DMS79 treated with DMSO at 0.1 percent for 48 hours (cell line): ENCODE results near the gene ARL4C.

Source experiments
- DNase-seq: peaks from one replicate; lab custom pipeline; 2025; lab: John Stamatoyannopoulos, UW

ARL4C gene

DNA sequence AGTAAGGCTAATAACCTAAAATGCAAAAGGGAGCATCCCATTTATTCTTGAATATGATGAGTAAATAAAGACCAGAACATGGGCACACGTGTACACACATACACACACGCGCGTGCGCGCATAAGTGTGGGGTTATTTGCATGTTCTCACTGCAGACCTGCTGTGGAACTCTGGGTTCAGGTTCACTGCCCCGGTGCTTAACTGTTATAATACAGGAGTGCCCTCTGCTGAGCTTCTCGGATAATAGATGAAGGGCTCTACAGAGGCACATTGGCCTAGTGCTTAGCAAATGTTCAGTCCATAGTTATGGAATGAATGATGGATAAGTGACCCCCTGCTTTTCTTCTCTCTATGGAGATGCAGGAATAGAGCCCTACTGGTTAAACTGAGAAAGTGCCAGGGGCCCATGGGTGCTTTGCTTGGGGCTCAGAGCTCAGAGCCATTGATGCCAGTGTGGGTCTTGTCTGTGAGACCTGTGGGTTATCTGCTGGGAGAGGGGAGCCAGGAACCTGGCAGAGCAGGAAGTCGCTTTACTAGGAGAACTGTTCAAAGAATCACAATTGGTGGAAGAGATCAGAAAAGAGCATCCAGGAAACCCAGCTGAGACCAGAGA is 3.6 kb upstream of the ARL4C start:
- DNase-seq, result no peak

- no peak for DNase-seq
These were observed 834 bp upstream of the ARL4C start for GRCh38 chr2:234497594-234498235.

- peak; percentile 38 for DNase-seq
These were observed 636 bp downstream of the ARL4C start for GRCh38 chr2:234496055-234496834.

DNA sequence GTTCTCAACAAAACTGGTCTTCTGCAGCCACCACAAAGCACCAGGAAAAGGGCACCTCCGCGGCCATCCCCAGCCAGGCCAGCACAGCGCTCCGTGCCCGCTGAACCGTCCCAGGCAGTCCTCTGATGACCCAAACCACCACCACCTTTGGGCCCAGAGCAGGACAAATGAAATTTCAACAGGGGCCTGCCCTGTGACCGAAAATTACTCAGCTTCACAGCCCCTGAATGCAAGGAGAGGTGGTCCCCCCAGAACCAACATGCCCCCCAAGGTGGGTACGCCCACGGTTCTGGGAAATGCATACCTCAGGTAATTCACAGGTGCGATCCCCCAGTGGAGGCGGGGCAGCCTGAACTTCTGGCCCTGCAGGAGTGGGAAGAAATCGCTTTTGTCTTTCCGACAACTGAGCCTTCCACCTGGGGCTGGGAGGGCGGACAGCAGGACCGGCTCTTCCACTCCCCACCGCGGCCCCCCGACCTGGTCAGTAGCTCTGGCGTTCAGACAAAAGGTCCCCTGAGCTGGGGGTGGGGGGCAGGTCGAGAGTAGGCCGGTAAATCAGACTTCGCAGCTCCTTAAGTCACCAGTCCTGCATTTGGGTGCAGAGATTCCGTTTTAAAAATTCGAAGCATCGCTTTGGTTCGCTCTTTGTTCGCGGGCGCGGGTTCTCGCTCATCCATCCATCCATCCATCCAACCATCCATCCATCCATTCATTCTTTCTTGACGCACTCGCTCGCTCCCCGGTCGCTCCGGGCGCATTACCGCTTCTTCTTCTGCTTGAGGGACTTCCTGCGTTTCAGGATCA is 1.4 kb downstream of the ARL4C start:
- DNase-seq, result peak; percentile 61

DNA sequence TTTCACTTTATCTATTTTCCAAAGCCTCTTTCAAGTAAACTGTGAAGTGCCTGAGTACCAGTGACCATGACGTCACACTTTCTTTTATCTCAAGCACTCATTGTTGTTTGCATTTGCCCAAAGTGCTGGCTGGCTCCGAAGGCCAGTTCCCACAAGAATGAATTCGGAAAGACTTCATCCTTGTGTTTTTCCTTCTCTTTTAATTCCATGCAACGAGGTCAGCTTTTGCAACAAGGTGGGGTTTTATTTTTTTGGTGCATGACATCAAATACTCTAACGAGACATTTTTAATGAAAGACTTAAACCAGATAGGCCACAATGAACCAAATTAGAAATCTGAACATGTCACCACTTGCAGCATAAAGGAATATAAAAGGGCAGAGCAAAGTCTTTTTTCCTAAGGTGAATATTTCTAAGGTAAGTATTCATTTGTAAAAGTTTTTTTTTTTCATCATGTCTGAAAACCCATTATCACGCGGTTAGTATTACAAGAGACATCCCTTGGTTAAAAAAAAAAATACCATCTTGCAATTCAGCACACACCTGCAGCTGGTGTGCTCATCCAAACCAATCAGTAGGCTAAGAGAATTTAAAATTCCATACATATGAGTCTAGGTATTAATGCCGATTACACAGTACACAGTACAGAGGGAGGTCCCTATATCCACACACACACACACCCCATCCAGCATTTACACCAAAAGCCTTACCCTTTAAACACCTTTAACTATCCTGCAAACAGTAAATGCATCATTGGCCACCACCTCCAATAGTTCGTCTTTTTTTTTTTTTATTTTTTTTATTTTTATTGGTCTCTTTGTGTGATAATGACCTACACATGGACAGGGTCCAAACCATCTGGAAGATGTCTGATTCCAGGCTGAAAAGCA is 2.3 kb downstream of the ARL4C start:
- peak; percentile 74 for DNase-seq

- no peak for DNase-seq
These were observed 3.1 kb downstream of the ARL4C start for GRCh38 chr2:234493796-234494195.

GRCh38 chr2:234492717-234493485 is 4.0 kb downstream of the ARL4C start:
- no peak for DNase-seq

GRCh38 chr2:234491897-234492296 is 5.0 kb downstream of the ARL4C start:
- no peak for DNase-seq

DNA sequence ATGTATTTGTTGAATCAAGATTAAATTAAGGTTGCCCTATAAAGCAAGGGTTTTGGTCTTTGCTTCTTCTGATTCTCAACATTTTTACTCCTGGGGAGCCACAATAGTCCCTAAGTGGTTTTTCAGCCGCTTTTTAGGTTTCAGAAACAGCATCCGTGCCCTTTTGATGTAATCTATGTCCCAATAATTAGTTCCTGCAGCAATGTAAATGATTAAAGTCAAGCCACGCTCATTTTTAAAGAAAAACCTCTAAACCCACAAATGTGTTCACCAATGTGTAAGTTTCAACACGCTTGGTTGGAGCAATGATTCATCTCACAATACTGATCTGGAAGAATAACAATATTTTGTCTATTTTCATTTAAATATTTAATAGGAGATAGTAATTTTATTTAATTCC is 5.6 kb downstream of the ARL4C start:
- DNase-seq, result no peak

DNA sequence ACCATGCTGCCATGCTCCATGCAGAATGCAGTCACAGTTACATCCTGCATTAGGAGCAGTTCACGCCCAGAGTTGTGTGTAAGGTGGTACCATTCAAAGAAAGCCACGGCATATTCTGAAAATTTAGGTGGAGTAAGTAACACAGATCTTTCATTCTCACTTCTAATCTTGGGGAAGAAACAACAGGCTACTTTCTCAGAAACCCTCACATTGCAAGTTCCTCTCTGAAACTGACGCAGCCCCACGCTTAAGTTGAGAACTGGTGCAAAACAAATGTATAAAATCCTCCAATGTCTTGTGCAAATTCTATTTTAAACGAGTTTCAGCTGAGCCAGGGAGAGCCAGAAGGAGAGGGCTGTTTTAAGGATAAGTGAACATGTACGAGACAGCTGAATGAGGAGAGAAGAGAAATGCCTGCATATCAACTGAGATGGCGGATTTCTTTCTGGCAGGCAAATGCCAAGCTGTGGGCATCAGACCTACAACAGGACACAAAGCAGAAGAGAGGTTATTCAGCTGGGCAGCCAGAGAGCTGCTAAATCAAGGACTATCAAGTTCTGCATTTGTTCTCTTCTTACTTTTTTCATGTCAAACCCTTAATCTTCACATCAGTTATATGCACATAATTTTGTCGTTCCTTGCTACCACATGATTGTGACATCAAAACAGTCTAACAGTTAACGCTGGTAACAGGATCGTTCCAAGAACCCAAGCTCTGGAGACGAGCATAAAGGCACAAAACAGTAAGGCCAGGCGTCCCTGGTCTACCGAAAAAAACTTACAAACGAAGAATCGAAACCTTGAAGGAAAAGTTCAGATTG is 6.4 kb downstream of the ARL4C start:
- DNase-seq, result no peak

DNA sequence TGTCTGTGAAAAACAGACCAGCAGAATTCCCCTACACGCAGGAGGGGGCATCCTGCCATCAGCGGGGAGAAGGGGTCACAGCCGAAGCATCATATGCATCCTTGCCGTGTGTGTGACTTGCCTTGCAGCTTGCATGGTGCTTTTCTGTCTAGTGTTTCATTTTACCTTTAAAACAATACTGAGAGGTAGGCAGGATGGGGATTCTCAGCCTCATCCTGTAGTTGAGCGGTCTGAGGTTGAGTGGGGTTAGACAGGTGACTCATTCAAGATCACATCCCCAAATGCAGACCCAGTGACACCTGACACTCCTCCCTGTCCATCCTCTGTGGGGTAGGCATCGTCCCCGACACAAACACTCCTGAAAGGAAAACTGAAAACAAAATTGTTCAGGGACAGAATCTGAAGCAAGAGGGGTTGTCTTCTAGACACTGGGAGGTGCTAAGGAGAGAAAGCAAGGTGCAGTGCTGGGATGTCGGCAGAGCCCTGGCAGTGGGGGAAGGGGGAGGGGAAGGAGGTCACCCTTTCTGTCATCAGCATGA is 7.9 kb downstream of the ARL4C start:
- no peak for DNase-seq

DNA sequence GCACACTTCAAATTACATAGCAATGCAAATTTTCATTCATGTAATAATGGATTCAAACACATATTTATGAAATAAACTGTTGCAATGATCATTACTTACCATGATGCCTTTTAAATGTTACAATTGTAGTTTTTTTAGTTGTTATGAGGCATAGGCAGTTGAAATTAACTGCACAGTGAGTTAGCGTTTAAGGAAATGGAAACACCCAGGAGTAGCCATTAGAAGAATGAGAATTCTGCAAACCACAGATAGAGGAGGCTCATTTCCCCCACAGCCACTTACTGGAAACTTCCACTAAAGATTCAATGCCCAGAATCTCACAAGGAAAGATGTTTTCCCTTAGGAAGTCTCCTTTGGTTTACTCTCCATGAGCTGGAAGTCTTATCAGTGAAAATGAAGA is 8.4 kb downstream of the ARL4C start:
- no peak for DNase-seq

DNA sequence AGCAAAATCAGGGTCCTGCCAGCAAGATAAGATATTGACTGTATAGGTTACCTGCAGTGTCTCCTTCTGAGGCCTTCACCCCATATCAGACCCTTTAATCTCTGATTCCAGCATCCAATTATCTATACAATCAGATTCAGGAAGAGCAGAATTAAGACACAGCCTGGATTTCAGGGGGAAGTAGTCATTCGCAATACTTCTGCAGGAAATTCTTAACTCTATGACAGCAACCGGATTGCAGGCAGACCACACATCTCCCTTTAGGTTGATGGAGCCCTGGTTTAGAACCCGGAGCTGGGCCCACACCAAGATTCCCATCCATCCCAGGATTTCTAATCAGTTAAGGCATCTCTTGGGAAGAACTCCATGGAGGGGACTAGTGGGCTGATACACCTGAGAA is 9.5 kb downstream of the ARL4C start:
- no peak for DNase-seq

DNA sequence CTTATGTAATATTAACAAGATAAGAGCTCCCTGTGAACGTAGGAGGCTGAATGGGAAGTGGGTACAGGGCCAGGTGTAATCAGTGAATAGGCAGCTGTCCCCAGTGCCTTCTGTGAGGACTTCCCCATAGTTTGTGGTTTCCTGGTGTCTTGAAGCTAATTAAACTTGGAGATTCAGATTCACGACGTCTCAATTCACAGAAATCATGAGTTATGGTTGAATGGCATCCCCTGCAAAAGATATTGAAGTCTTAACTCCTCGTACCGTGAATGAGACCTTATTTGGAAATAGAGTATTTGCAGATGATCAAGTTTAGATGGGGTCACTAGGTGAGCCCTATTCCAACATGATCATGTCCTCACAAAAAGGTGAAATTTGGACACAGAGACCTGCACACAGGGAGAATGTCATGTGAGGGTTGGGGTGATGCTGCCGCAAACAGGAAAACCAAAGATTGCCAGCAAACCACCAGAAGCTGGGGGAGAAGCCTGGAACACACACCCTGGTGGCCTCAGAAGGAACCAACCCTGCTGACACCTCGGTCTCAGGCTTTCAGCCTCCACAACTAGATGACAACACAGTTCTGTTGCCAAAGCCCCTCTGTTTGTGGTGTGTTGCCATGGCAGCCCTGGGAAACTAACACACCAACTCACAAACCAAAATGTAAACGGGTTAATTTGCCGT is 13.2 kb downstream of the ARL4C start:
- peak; percentile 18 for DNase-seq

GRCh38 chr2:234481301-234481700 is 15.6 kb downstream of the ARL4C start:
- DNase-seq, result no peak

GRCh38 chr2:234480337-234480736 is 16.5 kb downstream of the ARL4C start:
- DNase-seq, result peak; percentile 72

DNA sequence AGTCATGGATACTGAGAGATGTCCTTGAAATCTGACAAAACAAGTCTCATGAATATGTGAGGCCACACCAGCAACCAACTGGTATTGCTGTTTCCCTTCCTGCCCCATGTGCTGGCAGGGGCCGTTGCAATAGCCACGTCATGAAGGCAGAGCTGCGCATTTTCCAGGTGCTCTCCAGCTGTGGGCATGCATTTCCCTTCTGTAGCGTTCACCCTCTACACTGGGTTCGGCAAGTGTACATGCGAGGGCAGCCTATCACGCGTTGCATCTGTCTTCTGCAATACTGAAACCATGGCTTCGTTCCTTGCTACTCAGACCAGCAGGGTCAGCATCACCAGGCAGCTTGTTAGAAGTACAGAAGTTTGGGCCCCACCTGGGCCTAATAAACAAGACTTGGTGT is 17.4 kb downstream of the ARL4C start:
- DNase-seq, result no peak

DNA sequence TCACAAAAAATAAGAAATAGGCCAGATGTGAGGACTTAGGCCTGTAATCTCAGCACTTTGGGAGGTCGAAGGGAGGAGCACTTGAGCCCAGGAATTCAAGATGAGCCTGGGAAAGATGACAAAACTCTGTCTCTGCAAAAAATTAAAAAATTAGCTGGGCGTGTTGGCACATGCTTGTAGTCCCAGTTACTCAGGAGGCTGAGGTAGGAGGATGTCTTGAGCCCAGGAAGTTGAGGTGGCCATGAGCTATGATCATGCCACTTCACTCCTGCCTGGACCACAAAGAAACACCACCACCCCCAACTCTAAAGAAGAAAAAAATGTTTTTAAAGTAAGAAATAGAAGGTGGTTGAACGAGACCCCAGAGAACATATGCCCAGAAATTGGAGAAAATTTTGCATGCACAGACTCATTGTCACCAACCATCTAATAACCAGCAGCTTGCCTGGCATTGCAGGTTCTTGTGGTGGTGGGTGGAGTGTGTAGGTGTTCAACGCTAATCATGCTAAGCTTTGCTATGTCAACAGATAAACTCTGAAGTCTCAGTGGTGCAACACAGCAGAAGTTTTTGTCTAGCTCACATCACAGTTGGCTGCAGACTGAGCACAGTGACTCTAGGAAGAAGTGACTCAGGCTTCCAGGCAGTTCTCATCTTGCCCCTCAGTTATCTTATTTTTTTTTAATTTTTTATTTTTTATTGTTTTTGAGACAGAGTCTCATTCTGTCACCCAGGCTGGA is 18.6 kb downstream of the ARL4C start:
- DNase-seq, result no peak
